Epithelial cell of esophagus (primary cell): Measurements from ENCODE around the gene PRKG1.

Source experiments
- DNase-seq: peaks from one replicate; pipeline ENCODE4 v3.0.0; 2010; ENCODE audit warnings: low read depth
- H3K4me3 ChIP-seq: 2 replicates; pipeline ENCODE4 v1.5.1; 2011; ENCODE audit warnings: mild to moderate bottlenecking, low read length, control low read depth
- TF ChIP-seq, protein P1 (sequence below): IDR thresholded peaks from 2 replicates; pipeline ENCODE4 v1.5.1; 2011; ENCODE audit warnings: low read depth, mild to moderate bottlenecking, low read length, control low read depth, inconsistent platforms; ENCODE audit not compliant: insufficient read depth; ENCODE audit errors: missing control alignments

The PRKG1 gene

DNA sequence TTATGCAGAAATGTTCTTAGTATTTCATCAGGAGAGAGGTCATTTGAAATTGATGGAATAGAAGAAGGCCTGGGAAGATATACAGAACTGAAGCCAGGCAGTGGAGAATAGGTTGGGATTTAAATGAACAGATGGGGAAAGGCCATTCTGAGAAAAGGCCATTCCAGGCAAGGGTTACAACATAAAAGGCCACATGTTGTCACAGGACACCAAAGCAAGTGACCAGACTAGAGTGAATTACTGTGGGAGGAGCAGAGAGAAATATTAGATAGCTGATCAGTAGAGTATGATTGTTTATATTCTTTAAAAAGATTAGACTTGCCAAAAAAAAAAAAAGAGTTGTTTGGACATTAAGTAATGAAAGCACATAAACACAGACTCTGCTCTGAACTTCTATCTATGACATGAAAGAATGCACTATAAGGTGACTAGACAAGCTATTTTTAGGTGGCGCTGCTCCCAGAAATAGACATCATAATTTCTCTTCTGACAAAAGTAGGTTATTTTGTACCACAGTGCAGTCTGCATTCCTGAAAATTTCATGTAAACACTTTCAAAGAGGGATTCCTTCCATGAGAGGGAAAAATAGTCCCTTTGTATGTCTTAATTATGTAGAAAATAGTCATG lies 1184.6 kb downstream of the PRKG1 start:
- H3K4me3 ChIP-seq, result no peak overlapping the region
- DNase-seq, result no peak
- TF ChIP-seq, protein P1, sequence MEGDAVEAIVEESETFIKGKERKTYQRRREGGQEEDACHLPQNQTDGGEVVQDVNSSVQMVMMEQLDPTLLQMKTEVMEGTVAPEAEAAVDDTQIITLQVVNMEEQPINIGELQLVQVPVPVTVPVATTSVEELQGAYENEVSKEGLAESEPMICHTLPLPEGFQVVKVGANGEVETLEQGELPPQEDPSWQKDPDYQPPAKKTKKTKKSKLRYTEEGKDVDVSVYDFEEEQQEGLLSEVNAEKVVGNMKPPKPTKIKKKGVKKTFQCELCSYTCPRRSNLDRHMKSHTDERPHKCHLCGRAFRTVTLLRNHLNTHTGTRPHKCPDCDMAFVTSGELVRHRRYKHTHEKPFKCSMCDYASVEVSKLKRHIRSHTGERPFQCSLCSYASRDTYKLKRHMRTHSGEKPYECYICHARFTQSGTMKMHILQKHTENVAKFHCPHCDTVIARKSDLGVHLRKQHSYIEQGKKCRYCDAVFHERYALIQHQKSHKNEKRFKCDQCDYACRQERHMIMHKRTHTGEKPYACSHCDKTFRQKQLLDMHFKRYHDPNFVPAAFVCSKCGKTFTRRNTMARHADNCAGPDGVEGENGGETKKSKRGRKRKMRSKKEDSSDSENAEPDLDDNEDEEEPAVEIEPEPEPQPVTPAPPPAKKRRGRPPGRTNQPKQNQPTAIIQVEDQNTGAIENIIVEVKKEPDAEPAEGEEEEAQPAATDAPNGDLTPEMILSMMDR, result no peak

DNA sequence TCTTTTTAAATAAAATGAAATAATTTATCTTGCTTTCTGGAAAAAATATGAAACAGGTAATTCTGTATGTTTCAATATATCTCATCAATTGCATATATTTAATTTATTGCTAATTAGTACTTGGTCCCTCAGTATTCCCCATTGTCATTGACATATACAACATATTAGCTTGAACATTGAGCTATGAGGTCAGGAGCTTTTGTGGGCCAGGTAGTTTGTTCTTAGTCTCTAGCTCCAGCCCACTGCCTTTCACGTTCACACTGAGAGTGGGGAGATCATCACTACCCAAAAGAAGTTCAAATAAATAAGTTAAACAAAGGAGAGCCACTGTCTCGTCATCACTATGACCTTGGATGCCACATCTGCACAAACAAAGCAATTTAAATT lies 1185.1 kb downstream of the PRKG1 start:
- DNase-seq, result no peak
- H3K4me3 ChIP-seq, result no peak overlapping the region
- TF ChIP-seq, protein P1, result no peak

DNA sequence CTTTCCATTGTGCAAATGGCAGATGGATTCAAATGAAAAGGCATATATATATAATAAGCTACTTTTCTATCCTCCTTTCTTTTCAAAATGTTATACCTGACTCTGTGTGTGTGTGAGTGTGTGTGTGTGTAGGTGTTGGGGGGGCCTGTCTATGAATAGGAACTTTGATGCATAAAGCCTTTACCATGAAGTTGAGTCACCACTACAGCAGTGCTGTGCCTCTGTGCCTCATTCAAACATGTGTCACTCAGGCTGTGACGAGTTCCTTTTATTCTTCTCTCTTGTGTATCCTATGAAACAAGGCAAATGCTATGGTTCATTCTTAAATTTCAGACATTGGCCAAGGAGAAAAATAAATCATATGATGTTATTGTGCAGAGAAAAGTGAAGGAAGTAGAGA lies 1187.1 kb downstream of the PRKG1 start:
- TF ChIP-seq, protein P1, result no peak
- peak; percentile 76 for DNase-seq
- H3K4me3 ChIP-seq, result no peak overlapping the region

DNA sequence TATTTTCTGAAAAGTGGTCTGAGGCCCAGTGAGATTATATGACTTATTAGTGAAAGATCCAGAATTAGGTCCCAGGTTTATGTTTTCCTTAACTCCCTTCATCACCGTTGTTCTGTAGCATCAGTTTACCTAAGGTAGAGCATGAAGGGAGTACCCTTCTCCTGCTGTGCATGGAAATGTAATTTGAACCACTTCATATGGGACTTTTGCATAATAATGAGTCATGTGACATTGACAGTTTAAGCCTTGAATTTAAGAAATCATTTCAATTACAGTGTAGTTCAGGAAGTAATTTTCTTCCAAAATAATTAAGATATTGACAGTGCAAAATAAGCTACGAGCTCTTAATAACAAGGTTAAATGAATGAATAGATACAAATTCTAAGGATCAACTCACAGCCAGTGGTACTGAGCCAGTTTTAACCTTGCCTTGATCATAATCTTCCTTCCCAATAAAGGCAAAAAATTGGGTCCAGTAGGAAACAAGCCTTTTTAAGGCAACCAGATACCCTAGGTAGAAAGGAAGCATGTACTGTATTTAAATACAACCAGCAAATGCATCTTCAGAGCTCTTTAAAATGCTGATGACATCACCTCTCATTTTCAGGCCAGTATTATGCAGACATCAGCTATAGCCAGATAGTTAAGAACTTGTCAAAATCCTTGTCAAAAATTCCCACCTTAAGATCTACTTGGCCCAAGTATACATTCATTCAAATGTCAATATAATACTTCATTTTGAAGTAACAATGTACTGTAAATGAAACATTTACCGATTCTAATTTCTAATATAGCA lies 1191.0 kb downstream of the PRKG1 start:
- TF ChIP-seq, protein P1, result no peak
- no peak overlapping the region for H3K4me3 ChIP-seq

DNA sequence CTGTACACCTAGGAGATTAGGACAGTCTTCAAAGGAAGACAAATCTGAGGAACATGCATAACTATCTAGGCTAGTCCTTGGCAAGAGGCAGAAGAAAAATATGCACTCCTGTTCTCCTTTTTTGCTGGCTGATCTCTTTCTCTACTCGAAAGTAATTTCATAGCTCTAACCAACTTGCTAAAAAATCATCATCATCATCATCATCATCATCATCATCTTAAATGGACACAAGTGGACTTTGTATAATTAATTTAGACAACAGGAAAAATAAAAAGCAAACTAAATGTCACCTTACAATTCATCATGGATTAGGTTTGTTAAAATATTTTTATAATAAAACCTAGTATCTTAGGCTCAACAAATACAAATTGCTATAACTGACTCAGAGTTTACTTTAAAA lies 1192.6 kb downstream of the PRKG1 start:
- DNase-seq, result no peak
- TF ChIP-seq, protein P1, result no peak
- H3K4me3 ChIP-seq, result no peak overlapping the region

More for the DNA sequence above, 1191.0 kb downstream of the PRKG1 start:
- no peak for DNase-seq

DNA sequence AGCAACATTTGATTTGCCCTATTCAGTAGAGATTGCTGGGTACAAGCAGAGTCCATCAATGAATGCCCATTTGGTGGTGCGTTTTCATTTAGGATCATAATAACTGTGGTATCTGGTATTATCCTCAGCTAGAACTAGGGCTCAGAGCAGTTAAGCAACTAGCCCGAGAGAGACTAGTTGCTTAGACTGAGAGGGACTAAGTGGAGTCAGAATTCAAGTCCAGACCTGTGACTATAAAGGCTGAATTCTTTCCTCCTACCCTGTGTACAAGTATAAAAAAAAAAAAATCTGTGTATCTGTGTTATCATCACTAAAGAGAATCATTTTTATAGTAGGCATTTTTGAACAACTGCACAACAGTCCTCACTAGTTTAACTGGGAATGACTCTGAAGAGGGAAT lies 1194.5 kb downstream of the PRKG1 start:
- no peak overlapping the region for H3K4me3 ChIP-seq
- TF ChIP-seq, protein P1, result no peak
- peak; percentile 70 for DNase-seq
